Measurements from ENCODE around the gene PIGN. TPM values are rescaled to one million over a fixed set of nuclear protein-coding genes. Genes with fewer than 3 reads are reported as not detected.
"Not testable (repeated sequence)": the region's sequence is repeated elsewhere in the genome, so short reads cannot be mapped to it uniquely, and the experiment has no call there.

PIGN gene
- total RNA-seq, 1 experiment from 2014 or later: 32.9 TPM

- in situ Hi-C loops (cut with HindIII; ENCODE audit: low pct_unique_long_range_greater_than_20kb, low sequenced_read_pairs): no loop called here
- DNase-seq (ENCODE audit: low read depth, low spot score): peak; percentile 22
Measured at GRCh38 chr18:62187543-62188510, 971 bp upstream of the PIGN start.

GRCh38 chr18:62186499-62186773 lies 420 bp downstream of the PIGN start:
- peak; percentile 38 for DNase-seq (ENCODE audit: low read depth, low spot score)
- in situ Hi-C loops (cut with HindIII; ENCODE audit: low pct_unique_long_range_greater_than_20kb, low sequenced_read_pairs): no loop called here

- in situ Hi-C loops (cut with HindIII; ENCODE audit: low pct_unique_long_range_greater_than_20kb, low sequenced_read_pairs): no loop called here
- peak; percentile 69 for DNase-seq (ENCODE audit: low read depth, low spot score)
Measured at GRCh38 chr18:62183578-62184195, 3.2 kb downstream of the PIGN start.

DNA sequence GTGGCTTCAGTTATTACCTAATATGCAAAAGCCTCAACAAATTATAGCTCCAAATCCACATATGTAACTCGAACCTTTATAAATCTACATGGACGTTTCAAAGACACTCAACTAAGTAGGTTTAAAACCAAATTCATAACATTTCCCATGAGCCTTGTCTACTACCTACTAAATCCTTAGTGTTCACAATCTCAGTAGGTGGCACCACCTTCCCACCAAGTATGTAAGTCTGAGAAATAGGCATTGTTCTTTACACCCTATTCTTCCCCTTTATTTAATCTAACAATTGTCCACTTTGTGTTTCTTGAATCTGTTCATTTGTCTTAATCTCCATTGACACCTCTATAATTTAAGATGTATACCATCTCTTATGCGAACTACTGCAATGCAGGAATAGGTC lies 4.6 kb downstream of the PIGN start:
- in situ Hi-C loops (cut with HindIII; ENCODE audit: low pct_unique_long_range_greater_than_20kb, low sequenced_read_pairs): no loop called here
- no peak for DNase-seq (ENCODE audit: low read depth, low spot score)

DNA sequence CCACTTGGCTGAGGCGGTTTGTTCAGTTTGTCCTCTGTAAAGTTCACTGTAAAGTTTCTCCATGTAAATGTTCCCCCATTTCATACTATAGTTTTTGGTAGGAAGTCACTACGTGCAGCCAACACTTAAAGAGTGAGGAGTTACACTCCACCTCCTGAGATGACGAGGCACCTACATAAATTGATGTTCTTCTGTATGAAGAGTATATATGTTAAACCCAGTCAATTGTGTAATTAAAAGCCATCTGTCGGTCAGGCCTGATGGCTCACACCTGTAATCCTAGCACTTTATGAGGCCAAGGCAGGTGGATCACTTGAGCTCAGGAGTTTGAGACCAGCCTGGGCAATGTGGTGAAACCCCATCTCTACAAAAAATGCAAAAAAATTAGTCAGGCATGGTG lies 7.6 kb downstream of the PIGN start:
- in situ Hi-C loops (cut with HindIII; ENCODE audit: low pct_unique_long_range_greater_than_20kb, low sequenced_read_pairs): no loop called here
- DNase-seq (ENCODE audit: low read depth, low spot score): no peak

GRCh38 chr18:62177271-62177670 lies 9.6 kb downstream of the PIGN start:
- in situ Hi-C loops (cut with HindIII; ENCODE audit: low pct_unique_long_range_greater_than_20kb, low sequenced_read_pairs): no loop called here
- DNase-seq (ENCODE audit: low read depth, low spot score): no peak

GRCh38 chr18:62175521-62175920 lies 11.3 kb downstream of the PIGN start:
- no peak for DNase-seq (ENCODE audit: low read depth, low spot score)
- in situ Hi-C loops (cut with HindIII; ENCODE audit: low pct_unique_long_range_greater_than_20kb, low sequenced_read_pairs): no loop called here

GRCh38 chr18:62172298-62172697 lies 14.6 kb downstream of the PIGN start:
- DNase-seq (ENCODE audit: low read depth, low spot score): no peak
- in situ Hi-C loops (cut with HindIII; ENCODE audit: low pct_unique_long_range_greater_than_20kb, low sequenced_read_pairs): no loop called here

GRCh38 chr18:62170857-62171256 lies 16.0 kb downstream of the PIGN start:
- in situ Hi-C loops (cut with HindIII; ENCODE audit: low pct_unique_long_range_greater_than_20kb, low sequenced_read_pairs): no loop called here
- DNase-seq (ENCODE audit: low read depth, low spot score): no peak

DNA sequence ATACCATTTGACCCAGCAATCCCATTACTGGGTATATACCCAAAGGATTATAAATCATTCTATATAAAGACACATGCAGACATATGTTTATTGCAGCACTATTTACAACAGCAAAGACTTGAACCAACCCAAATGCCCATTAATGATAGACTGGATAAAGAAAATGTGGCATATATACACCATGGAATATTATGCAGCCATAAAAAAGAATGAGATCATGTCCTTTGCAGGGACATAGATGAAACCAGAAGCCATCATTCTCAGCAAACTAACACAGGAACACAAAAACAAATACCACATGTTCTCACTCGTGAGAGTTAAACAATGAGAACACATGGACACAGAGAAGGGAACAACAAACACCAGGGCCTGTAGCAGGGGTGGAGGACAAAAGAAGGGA lies 20.3 kb downstream of the PIGN start:
- in situ Hi-C loops (cut with HindIII; ENCODE audit: low pct_unique_long_range_greater_than_20kb, low sequenced_read_pairs); DNase-seq (ENCODE audit: low read depth, low spot score): not testable (repeated sequence)

GRCh38 chr18:62165583-62165982 lies 21.3 kb downstream of the PIGN start:
- in situ Hi-C loops (cut with HindIII; ENCODE audit: low pct_unique_long_range_greater_than_20kb, low sequenced_read_pairs): no loop called here
- DNase-seq (ENCODE audit: low read depth, low spot score): no peak

GRCh38 chr18:62164855-62165487 lies 21.9 kb downstream of the PIGN start:
- no peak for DNase-seq (ENCODE audit: low read depth, low spot score)
- in situ Hi-C loops (cut with HindIII; ENCODE audit: low pct_unique_long_range_greater_than_20kb, low sequenced_read_pairs): no loop called here

GRCh38 chr18:62164310-62164709 lies 22.5 kb downstream of the PIGN start:
- no peak for DNase-seq (ENCODE audit: low read depth, low spot score)
- in situ Hi-C loops (cut with HindIII; ENCODE audit: low pct_unique_long_range_greater_than_20kb, low sequenced_read_pairs): no loop called here

DNA sequence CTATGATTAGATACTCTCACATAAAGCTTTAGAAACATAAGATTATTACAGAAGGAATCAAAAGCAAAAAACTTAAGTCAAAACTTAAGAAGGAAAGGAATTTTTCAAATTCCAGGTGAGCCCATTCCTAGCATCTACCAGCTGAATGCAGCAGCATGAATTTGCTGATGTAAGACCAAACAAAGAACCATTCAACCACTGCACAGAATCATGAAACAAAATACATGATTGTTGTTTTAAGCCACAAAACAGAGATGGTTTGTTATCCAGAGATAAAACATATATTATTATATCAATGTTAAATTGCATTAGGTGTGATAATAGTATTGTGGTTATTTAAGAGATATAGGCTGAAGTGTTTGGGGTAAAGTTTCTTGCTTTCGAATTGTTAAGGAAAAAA lies 29.0 kb downstream of the PIGN start:
- in situ Hi-C loops (cut with HindIII; ENCODE audit: low pct_unique_long_range_greater_than_20kb, low sequenced_read_pairs): no loop called here
- DNase-seq (ENCODE audit: low read depth, low spot score): peak; percentile 20

DNA sequence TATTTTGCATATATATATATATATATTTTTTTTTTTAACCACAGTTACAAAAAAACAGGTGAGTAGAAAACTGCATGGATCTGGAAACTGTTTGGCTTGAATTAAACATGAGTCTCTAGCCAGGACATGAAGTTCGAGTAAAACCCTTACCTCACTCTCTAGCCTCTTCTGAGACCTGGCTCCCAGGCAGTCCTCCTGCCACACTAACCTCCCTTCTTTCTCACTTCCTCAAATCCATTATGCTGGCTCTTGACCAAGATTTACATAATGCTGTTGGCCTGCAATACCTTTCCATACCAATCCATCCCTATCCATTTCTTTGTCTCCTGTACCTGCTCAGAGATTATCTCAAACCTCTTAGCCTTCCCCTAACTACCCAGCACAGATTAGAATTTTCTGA lies 34.0 kb downstream of the PIGN start:
- in situ Hi-C loops (cut with HindIII; ENCODE audit: low pct_unique_long_range_greater_than_20kb, low sequenced_read_pairs): no loop called here

GRCh38 chr18:62151068-62151771 lies 35.6 kb downstream of the PIGN start:
- in situ Hi-C loops (cut with HindIII; ENCODE audit: low pct_unique_long_range_greater_than_20kb, low sequenced_read_pairs): no loop called here
- DNase-seq (ENCODE audit: low read depth, low spot score): no peak

More for the DNA sequence above, 34.0 kb downstream of the PIGN start:
- no peak for DNase-seq (ENCODE audit: low read depth, low spot score)

- in situ Hi-C loops (cut with HindIII; ENCODE audit: low pct_unique_long_range_greater_than_20kb, low sequenced_read_pairs): no loop called here
- DNase-seq (ENCODE audit: low read depth, low spot score): no peak
Measured at GRCh38 chr18:62144338-62144737, 42.5 kb downstream of the PIGN start.

GRCh38 chr18:62140259-62140658 lies 46.6 kb downstream of the PIGN start:
- no peak for DNase-seq (ENCODE audit: low read depth, low spot score)
- in situ Hi-C loops (cut with HindIII; ENCODE audit: low pct_unique_long_range_greater_than_20kb, low sequenced_read_pairs): no loop called here

All from SK-MEL-5 (cell line).